ENCODE measurements around the gene FGF14. TPM values are rescaled to one million over a fixed set of nuclear protein-coding genes. Genes with fewer than 3 reads are reported as not detected.

The FGF14 gene
- total RNA-seq, 4 donors from 2014 or later, result under 0.01 to 2.4 (median 0.99) TPM

- Histone ChIP-seq H3K27me3 (peaks cover 70% of the 10 kb centered on the region), H3K27ac (no peak overlapping the region), H3K4me1 (peaks cover 0 to 8% (median 4%) of the 10 kb centered on the region in 4 donors), H3K36me3 (no peaks in the 10 kb centered on the region), H3K9me3 (no peaks in the 10 kb centered on the region), H3K4me3 (peak overlapping the region in 2 of 4 donors; percentile 6 to 29)
- TF ChIP-seq EP300 (IDR thresholded peaks at IDR 0.05; ENCODE audit: low read depth), result no peak
- no peak for TF ChIP-seq CTCF (IDR thresholded peaks at IDR 0.05)
- no peak for TF ChIP-seq POLR2AphosphoS5 (IDR thresholded peaks at IDR 0.05)
- TF ChIP-seq POLR2A (IDR thresholded peaks at IDR 0.05), result no peak
- in situ Hi-C loops (cut with MboI; ENCODE audit: low pct_ligation_motif_present in 1 of 4, low pct_unique_long_range_greater_than_20kb in 1 of 4, low sequenced_read_pairs in 3 of 4) (no loop called here), intact Hi-C loops (cut with DNase I; ENCODE audit: low total_unique reads) (no loop called here)
- WGBS, 2 donors (ENCODE audit: low coverage in 1 of 2), result 18% methylated on average over 35 of the region's 62 CpGs; no CpG with 5 or more reads in 1 of the 2 donors
- no peak for DNase-seq
Measured at GRCh38 chr13:101916108-101916774, 485.6 kb downstream of the FGF14 start.

GRCh38 chr13:101915755-101916107 lies 486.1 kb downstream of the FGF14 start:
- H3K36me3 ChIP-seq, result no peaks in the 10 kb centered on the region
- no peaks in the 10 kb centered on the region for H3K9me3 ChIP-seq
- peaks cover 66% of the 10 kb centered on the region for H3K27me3 ChIP-seq
- no peak overlapping the region for H3K4me3 ChIP-seq
- TF ChIP-seq POLR2AphosphoS5 (IDR thresholded peaks at IDR 0.05), result no peak
- TF ChIP-seq EP300 (IDR thresholded peaks at IDR 0.05; ENCODE audit: low read depth), result no peak
- TF ChIP-seq CTCF (IDR thresholded peaks at IDR 0.05), result no peak
- TF ChIP-seq POLR2A (IDR thresholded peaks at IDR 0.05), result no peak
- intact Hi-C loops (cut with DNase I; ENCODE audit: low total_unique reads), result no loop called here
- in situ Hi-C loops (cut with MboI; ENCODE audit: low pct_ligation_motif_present in 1 of 4, low pct_unique_long_range_greater_than_20kb in 1 of 4, low sequenced_read_pairs in 3 of 4), result no loop called here
- no peak overlapping the region for H3K27ac ChIP-seq
- no peak for DNase-seq
- 17% methylated on average over 13 of the region's 13 CpGs; no CpG with 5 or more reads in 1 of the 2 donors for WGBS, 2 donors (ENCODE audit: low coverage in 1 of 2)
- H3K4me1 ChIP-seq, result peaks cover 0 to 8% (median 4%) of the 10 kb centered on the region in 4 donors

GRCh38 chr13:101915331-101915730 lies 486.5 kb downstream of the FGF14 start:
- in situ Hi-C loops (cut with MboI; ENCODE audit: low pct_ligation_motif_present in 1 of 4, low pct_unique_long_range_greater_than_20kb in 1 of 4, low sequenced_read_pairs in 3 of 4), result no loop called here

GRCh38 chr13:101911752-101912151 lies 490.1 kb downstream of the FGF14 start:
- Histone ChIP-seq H3K4me3 (no peak overlapping the region), H3K36me3 (no peaks in the 10 kb centered on the region), H3K27me3 (peaks cover 26% of the 10 kb centered on the region), H3K9me3 (no peaks in the 10 kb centered on the region), H3K4me1 (peaks cover 0 to 7% (median 4%) of the 10 kb centered on the region in 4 donors), H3K27ac (no peak overlapping the region)
- intact Hi-C loops (cut with DNase I; ENCODE audit: low total_unique reads), result no loop called here
- TF ChIP-seq EP300 (IDR thresholded peaks at IDR 0.05; ENCODE audit: low read depth) (no peak), CTCF (IDR thresholded peaks at IDR 0.05) (no peak), POLR2A (IDR thresholded peaks at IDR 0.05) (no peak), POLR2AphosphoS5 (IDR thresholded peaks at IDR 0.05) (no peak)
- 54 to 71% methylated on average over 2 of the region's 2 CpGs for WGBS, 2 donors (ENCODE audit: low coverage in 1 of 2)
- no peak for DNase-seq
- in situ Hi-C loops (cut with MboI; ENCODE audit: low pct_ligation_motif_present in 1 of 4, low pct_unique_long_range_greater_than_20kb in 1 of 4, low sequenced_read_pairs in 3 of 4), result no loop called here

More at GRCh38 chr13:101915331-101915730, 486.5 kb downstream of the FGF14 start:
- H3K36me3 ChIP-seq, result no peaks in the 10 kb centered on the region
- DNase-seq, result no peak
- intact Hi-C loops (cut with DNase I; ENCODE audit: low total_unique reads), result no loop called here
- H3K4me1 ChIP-seq, result peaks cover 0 to 8% (median 4%) of the 10 kb centered on the region in 4 donors
- H3K4me3 ChIP-seq, result no peak overlapping the region
- H3K27ac ChIP-seq, result no peak overlapping the region
- no peaks in the 10 kb centered on the region for H3K9me3 ChIP-seq
- no peak for TF ChIP-seq POLR2AphosphoS5 (IDR thresholded peaks at IDR 0.05)
- WGBS, 2 donors (ENCODE audit: low coverage in 1 of 2), result 21 to 23% methylated on average over 3 to 7 of the region's 7 CpGs
- H3K27me3 ChIP-seq, result peaks cover 62% of the 10 kb centered on the region
